ENCODE results near the gene CTSV. TPM values are rescaled to one million over a fixed set of nuclear protein-coding genes. Genes with fewer than 3 reads are reported as not detected.

CTSV gene
- total RNA-seq, result 0.32 TPM in 1 of 2 replicates, not detected in the other

GRCh38 chr9:97038611-97039513 is at the start of gene CTSV:
Gene CTSV (minus strand): TSS chr9:97039142. CDS start chr9:97038043, 1,099 bp downstream.

Other genes starting within 250 kb of the CTSV start
- gene ZNF782, start 184.6 kb downstream of the CTSV start, total RNA-seq, result 4.1 and 5.7 TPM in 2 replicates
- gene NUTM2G, start 110.3 kb downstream of the CTSV start, total RNA-seq, result not detected in 2 replicates

Measured in hair follicle dermal papilla cell (primary cell).